ENCODE data around the gene ZNF33A. TPM values are rescaled to one million over a fixed set of nuclear protein-coding genes. Genes with fewer than 3 reads are reported as not detected.

The ZNF33A gene
- total and polyA plus RNA-seq, 10 of the 15 experiments (the other 5 are each of a cell fraction or from before 2014, with no cell fraction given), result 9.8 to 29.9 (median 18.3) TPM

- no peak for TF ChIP-seq SMAD1 (IDR thresholded peaks at IDR 0.05; ENCODE audit: low read depth, partially characterized antibody)
Measured at GRCh38 chr10:38112159-38112558, 101.7 kb downstream of the ZNF33A start (continued).

Small RNA genes within 50 kb of the gene (small RNA-seq; reads per million reads assigned to genes)
- gene AL161931.1, result not detected
- not detected for gene FXYD6P2
- not detected for gene RF00019
- gene RNU6-795P, result not detected

Other genes with a start within 250 kb of the ZNF33A start
- 5.7 and 8.7 TPM in 2 replicates for gene ZNF248, start 153.1 kb upstream of the ZNF33A start, total RNA-seq (2014; rRNA removed)
- 8.4 and 9.1 TPM in 2 replicates for gene ZNF248, start 153.1 kb upstream of the ZNF33A start, total RNA-seq (2014; rRNA removed; fragmentation: Illumina TruSeq; extraction: Trizol)
- gene ZNF248, start 153.1 kb upstream of the ZNF33A start, total RNA-seq (2021), result 5.7 and 7.1 TPM in 2 replicates
- gene ZNF248, start 153.1 kb upstream of the ZNF33A start, polyA plus RNA-seq (2011; rRNA removed), result 16.3 and 23.7 TPM in 2 replicates
- 9.4 and 15.0 TPM in 2 replicates for gene ZNF248, start 153.1 kb upstream of the ZNF33A start, polyA plus RNA-seq (2014; fragmentation: Illumina TruSeq; extraction: Trizol)
- 1 to 10 TPM; 2.0 to 4.9 TPM for gene ZNF248, start 153.1 kb upstream of the ZNF33A start, polyA plus RNA-seq (2014; fragmentation: Nextera tagmentation; extraction: Ambion mirVana)
- 10.7 and 14.2 TPM in 2 replicates for gene ZNF248, start 153.1 kb upstream of the ZNF33A start, polyA plus RNA-seq (2014; rRNA removed)
- gene ZNF248, start 153.1 kb upstream of the ZNF33A start, polyA plus RNA-seq (2016; fragmentation: Nextera tagmentation; extraction: Ambion mirVana), result 10 to 100 TPM in 1 of 2 experiments, 1 to 10 TPM in 1; 9.6 to 10.8 TPM
- 3.4 and 4.4 TPM in 2 replicates for gene ZNF25, start 34.0 kb upstream of the ZNF33A start, total RNA-seq (2014; rRNA removed)
- 5.3 and 5.4 TPM in 2 replicates for gene ZNF25, start 34.0 kb upstream of the ZNF33A start, total RNA-seq (2014; rRNA removed; fragmentation: Illumina TruSeq; extraction: Trizol)
- 3.4 and 4.8 TPM in 2 replicates for gene ZNF25, start 34.0 kb upstream of the ZNF33A start, total RNA-seq (2021)
- 6.8 and 11.3 TPM in 2 replicates for gene ZNF25, start 34.0 kb upstream of the ZNF33A start, polyA plus RNA-seq (2011; rRNA removed)
- 4.6 and 6.2 TPM in 2 replicates for gene ZNF25, start 34.0 kb upstream of the ZNF33A start, polyA plus RNA-seq (2014; fragmentation: Illumina TruSeq; extraction: Trizol)
- 1 to 10 TPM; 1.0 to 1.5 TPM for gene ZNF25, start 34.0 kb upstream of the ZNF33A start, polyA plus RNA-seq (2014; fragmentation: Nextera tagmentation; extraction: Ambion mirVana)
- gene ZNF25, start 34.0 kb upstream of the ZNF33A start, polyA plus RNA-seq (2014; rRNA removed), result 2.7 and 3.0 TPM in 2 replicates
- 1 to 10 TPM; 2.8 to 2.9 TPM for gene ZNF25, start 34.0 kb upstream of the ZNF33A start, polyA plus RNA-seq (2016; fragmentation: Nextera tagmentation; extraction: Ambion mirVana)
- gene ZNF37A, start 83.7 kb downstream of the ZNF33A start, total RNA-seq (2014; rRNA removed), result 10.1 and 11.2 TPM in 2 replicates
- gene ZNF37A, start 83.7 kb downstream of the ZNF33A start, total RNA-seq (2014; rRNA removed; fragmentation: Illumina TruSeq; extraction: Trizol), result 18.2 and 18.9 TPM in 2 replicates
- gene ZNF37A, start 83.7 kb downstream of the ZNF33A start, total RNA-seq (2021), result 11.5 and 15.5 TPM in 2 replicates
- gene ZNF37A, start 83.7 kb downstream of the ZNF33A start, polyA plus RNA-seq (2011; rRNA removed), result 24.2 and 33.8 TPM in 2 replicates
- 17.8 and 21.8 TPM in 2 replicates for gene ZNF37A, start 83.7 kb downstream of the ZNF33A start, polyA plus RNA-seq (2014; fragmentation: Illumina TruSeq; extraction: Trizol)
- gene ZNF37A, start 83.7 kb downstream of the ZNF33A start, polyA plus RNA-seq (2014; fragmentation: Nextera tagmentation; extraction: Ambion mirVana), result 1 to 10 TPM; 3.3 to 5.1 TPM
- gene ZNF37A, start 83.7 kb downstream of the ZNF33A start, polyA plus RNA-seq (2014; rRNA removed), result 10.9 and 12.1 TPM in 2 replicates
- gene ZNF37A, start 83.7 kb downstream of the ZNF33A start, polyA plus RNA-seq (2016; fragmentation: Nextera tagmentation; extraction: Ambion mirVana), result 10 to 100 TPM; 11.1 to 13.1 TPM